H9 (cell line): ENCODE measurements around the gene MYH11. TPM values are rescaled to one million over a fixed set of nuclear protein-coding genes. Genes with fewer than 3 reads are reported as not detected.

Experiments used
- DNase-seq: peaks from one replicate; pipeline ENCODE4 v3.0.0-alpha.2; 2017
- H2AFZ ChIP-seq: one replicate; pipeline ENCODE4 v1.6.1; 2013; ENCODE audit warnings: mild to moderate bottlenecking, low read length, control low read depth, moderate library complexity
- H2AK5ac ChIP-seq: 2 replicates; pipeline ENCODE4 v1.6.1; 2013; ENCODE audit warnings: low read length, control low read depth, mixed read lengths; ENCODE audit not compliant: insufficient read length
- H2BK120ac ChIP-seq: one replicate; pipeline ENCODE4 v1.6.1; 2013; ENCODE audit warnings: low read depth, mild to moderate bottlenecking, low read length, control low read depth, inconsistent platforms; ENCODE audit not compliant: poor library complexity, severe bottlenecking
- H2BK12ac ChIP-seq: 2 replicates; pipeline ENCODE4 v1.6.1; 2013; ENCODE audit warnings: low read length, control low read depth, mixed read lengths, low read depth; ENCODE audit not compliant: insufficient read length
- H2BK15ac ChIP-seq: 2 replicates; pipeline ENCODE4 v1.6.1; 2013; ENCODE audit warnings: low read depth, low read length, control low read depth
- H2BK20ac ChIP-seq: one replicate; pipeline ENCODE4 v1.6.1; 2013; ENCODE audit warnings: low read depth, mild to moderate bottlenecking, low read length, control low read depth, inconsistent platforms; ENCODE audit not compliant: poor library complexity, severe bottlenecking
- H2BK5ac ChIP-seq: 2 replicates; pipeline ENCODE4 v1.6.1; 2013; ENCODE audit warnings: low read length, control low read depth, mixed read lengths; ENCODE audit not compliant: insufficient read length
- H3K14ac ChIP-seq: 2 replicates; pipeline ENCODE4 v1.6.1; 2013; ENCODE audit warnings: low read length, control low read depth; ENCODE audit not compliant: insufficient read depth
- H3K18ac ChIP-seq: 2 replicates; pipeline ENCODE4 v1.6.1; 2013; ENCODE audit warnings: low read depth, mild to moderate bottlenecking, mixed read lengths, low read length, control low read depth; ENCODE audit not compliant: insufficient read length
- H3K23ac ChIP-seq: 2 replicates; pipeline ENCODE4 v1.6.1; 2013; ENCODE audit warnings: low read length, control low read depth, mixed read lengths, low read depth; ENCODE audit not compliant: insufficient read length
- H3K23me2 ChIP-seq: 2 replicates; pipeline ENCODE4 v1.6.1; 2013; ENCODE audit warnings: low read depth, mild to moderate bottlenecking, mixed read lengths, low read length, control low read depth; ENCODE audit not compliant: insufficient read length, poor library complexity, severe bottlenecking
- H3K27ac ChIP-seq: 2 replicates; pipeline ENCODE4 v1.5.1; 2013; ENCODE audit warnings: low read length, control low read depth, mixed read lengths, low read depth; ENCODE audit not compliant: insufficient read length
- H3K27me3 ChIP-seq: 2 replicates; pipeline ENCODE4 v1.6.1; 2013; ENCODE audit warnings: low read length, control low read depth, inconsistent platforms; ENCODE audit not compliant: insufficient read depth
- H3K4ac ChIP-seq: 2 replicates; pipeline ENCODE4 v1.6.1; 2013; ENCODE audit warnings: low read depth, mild to moderate bottlenecking, control low read depth, inconsistent platforms, low read length, moderate library complexity
- H3K4me1 ChIP-seq: 2 replicates; pipeline ENCODE4 v1.6.1; 2013; ENCODE audit warnings: low read length, control low read depth, inconsistent platforms; ENCODE audit not compliant: insufficient read depth
- H3K4me2 ChIP-seq: 2 replicates; pipeline ENCODE4 v1.6.1; 2013; ENCODE audit warnings: low read length, control low read depth, mixed read lengths; ENCODE audit not compliant: insufficient read length, insufficient read depth
- H3K56ac ChIP-seq: 2 replicates; pipeline ENCODE4 v1.6.1; 2013; ENCODE audit warnings: low read depth, mild to moderate bottlenecking, mixed read lengths, low read length, control low read depth; ENCODE audit not compliant: insufficient read length
- H3K79me1 ChIP-seq: 2 replicates; pipeline ENCODE4 v1.6.1; 2013; ENCODE audit warnings: low read depth, mild to moderate bottlenecking, moderate library complexity, low read length, control low read depth, inconsistent platforms; ENCODE audit not compliant: insufficient read depth, poor library complexity, severe bottlenecking
- H3K79me2 ChIP-seq: 2 replicates; pipeline ENCODE4 v1.6.1; 2013; ENCODE audit warnings: low read length, control low read depth, inconsistent platforms; ENCODE audit not compliant: insufficient read depth
- H3K9ac ChIP-seq: 2 replicates; pipeline ENCODE4 v1.6.1; 2013; ENCODE audit warnings: low read length, control low read depth, mixed read lengths; ENCODE audit not compliant: insufficient read length; ENCODE audit errors: extremely low read depth
- H3K9me3 ChIP-seq: one replicate; pipeline ENCODE4 v1.6.1; 2013; ENCODE audit warnings: low read depth, low read length, inconsistent platforms; ENCODE audit not compliant: control insufficient read depth
- H3T11ph ChIP-seq: one replicate; pipeline ENCODE4 v1.6.1; 2013; ENCODE audit warnings: mild to moderate bottlenecking, low read length, control low read depth, inconsistent platforms
- H4K20me1 ChIP-seq: one replicate; pipeline ENCODE4 v1.6.1; 2013; ENCODE audit not compliant: control insufficient read depth, insufficient read length, insufficient read depth
- H4K5ac ChIP-seq: 2 replicates; pipeline ENCODE4 v1.6.1; 2013; ENCODE audit warnings: low read depth, mild to moderate bottlenecking, mixed read lengths, low read length, control low read depth; ENCODE audit not compliant: insufficient read length
- H4K8ac ChIP-seq: replicated peaks from 2 replicates; pipeline ENCODE4 v1.6.1; 2013; ENCODE audit warnings: low read length, control low read depth, mixed read lengths, low read depth; ENCODE audit not compliant: insufficient read length
- H4K91ac ChIP-seq: 2 replicates; pipeline ENCODE4 v1.6.1; 2013; ENCODE audit warnings: low read depth, mild to moderate bottlenecking, moderate library complexity, mixed read lengths, low read length, control low read depth; ENCODE audit not compliant: insufficient read length
- H3K27ac Mint-ChIP-seq, 3 experiments: 2 replicates in 2 of 3; 3 replicates in 1 of 3; pipeline ENCODE4 v1.8.0; 2020 to 2021; ENCODE audit warnings: mixed read lengths in 3 of 3, mild to moderate bottlenecking in 1 of 3, moderate library complexity in 1 of 3
- H3K27me3 Mint-ChIP-seq: 2 replicates; pipeline ENCODE4 v1.8.0; 2021; ENCODE audit warnings: low read depth, mild to moderate bottlenecking, moderate library complexity, mixed read lengths
- H3K36me3 Mint-ChIP-seq, 3 experiments: 2 replicates in 2 of 3; 3 replicates in 1 of 3; pipeline ENCODE4 v1.8.0; 2020 to 2021; ENCODE audit warnings: low read depth in 3 of 3, mixed read lengths in 3 of 3; ENCODE audit not compliant: insufficient read depth in 1 of 3
- H3K4me1 Mint-ChIP-seq, 2 experiments: 2 replicates each; pipeline ENCODE4 v1.8.0; 2020; ENCODE audit warnings: mixed read lengths in 2 of 2
- H3K4me3 Mint-ChIP-seq, 2 experiments: 2 replicates in 1 of 2; 3 replicates in 1 of 2; pipeline ENCODE4 v1.8.0; 2020 to 2021; ENCODE audit warnings: mild to moderate bottlenecking in 2 of 2, mixed read lengths in 2 of 2, moderate library complexity in 1 of 2
- H3K9me3 Mint-ChIP-seq, 2 experiments: 2 replicates in 1 of 2; 3 replicates in 1 of 2; pipeline ENCODE4 v1.8.0; 2020; ENCODE audit warnings: mild to moderate bottlenecking in 2 of 2, mixed read lengths in 2 of 2, moderate library complexity in 1 of 2
- WGBS: extraction: QIAGEN DNeasy Blood & Tissue Kit; methylation state at CpG from one replicate; pipeline ENCODE4 v1.1.7; 2013; ENCODE audit warnings: missing lambda C conversion rate, low lambda C conversion rate, mixed read lengths; ENCODE audit not compliant: insufficient read length; ENCODE audit errors: extremely low coverage; 5-methylcytosine and 5-hydroxymethylcytosine counted together
- total RNA-seq: library from RNA; stranded (reverse); gene quantifications from 2 replicates; pipeline ENCODE4 v1.2.1, GENCODE V29; 2021
- TF ChIP-seq, protein P1 (sequence below): fragments of 200-600 bp; sonication (generic); conservative IDR thresholded peaks from 3 replicates; pipeline ENCODE4 v1.8.0; 2021; ENCODE audit warnings: antibody characterized with exemption, mild to moderate bottlenecking

Gene MYH11
- total RNA-seq, 1 experiment from 2014 or later, result 0.42 TPM

DNA sequence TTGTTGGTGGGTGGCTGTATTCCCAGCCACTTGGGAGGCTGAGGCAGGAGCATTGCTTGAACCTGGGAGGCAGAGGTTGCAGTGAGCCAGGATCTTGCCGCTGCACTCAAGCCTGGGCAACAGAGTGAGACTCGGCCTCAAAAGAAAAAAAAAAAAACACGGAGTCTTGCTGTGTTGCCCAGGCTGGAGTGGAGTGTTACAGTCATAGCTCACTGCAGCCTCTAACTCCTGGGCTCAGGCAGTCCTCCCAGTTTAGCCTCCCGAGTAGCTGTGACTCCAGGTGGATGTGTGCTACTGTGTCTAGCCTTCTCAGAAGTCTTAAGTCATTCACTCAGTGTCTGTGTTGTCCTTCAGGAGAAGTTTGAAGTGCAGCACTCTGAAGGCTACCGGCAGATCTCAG lies 179.4 kb downstream of the MYH11 start:
- TF ChIP-seq, protein P1, sequence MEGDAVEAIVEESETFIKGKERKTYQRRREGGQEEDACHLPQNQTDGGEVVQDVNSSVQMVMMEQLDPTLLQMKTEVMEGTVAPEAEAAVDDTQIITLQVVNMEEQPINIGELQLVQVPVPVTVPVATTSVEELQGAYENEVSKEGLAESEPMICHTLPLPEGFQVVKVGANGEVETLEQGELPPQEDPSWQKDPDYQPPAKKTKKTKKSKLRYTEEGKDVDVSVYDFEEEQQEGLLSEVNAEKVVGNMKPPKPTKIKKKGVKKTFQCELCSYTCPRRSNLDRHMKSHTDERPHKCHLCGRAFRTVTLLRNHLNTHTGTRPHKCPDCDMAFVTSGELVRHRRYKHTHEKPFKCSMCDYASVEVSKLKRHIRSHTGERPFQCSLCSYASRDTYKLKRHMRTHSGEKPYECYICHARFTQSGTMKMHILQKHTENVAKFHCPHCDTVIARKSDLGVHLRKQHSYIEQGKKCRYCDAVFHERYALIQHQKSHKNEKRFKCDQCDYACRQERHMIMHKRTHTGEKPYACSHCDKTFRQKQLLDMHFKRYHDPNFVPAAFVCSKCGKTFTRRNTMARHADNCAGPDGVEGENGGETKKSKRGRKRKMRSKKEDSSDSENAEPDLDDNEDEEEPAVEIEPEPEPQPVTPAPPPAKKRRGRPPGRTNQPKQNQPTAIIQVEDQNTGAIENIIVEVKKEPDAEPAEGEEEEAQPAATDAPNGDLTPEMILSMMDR, result no peak
- H2BK20ac ChIP-seq, result no peak overlapping the region
- no peaks in the 10 kb centered on the region for H4K20me1 ChIP-seq
- no peak overlapping the region for H3K23ac ChIP-seq
- no peak overlapping the region for H2BK12ac ChIP-seq
- no peaks in the 10 kb centered on the region for H3K79me1 ChIP-seq
- Mint-ChIP-seq H3K36me3 (peaks cover 15 to 40% (median 35%) of the 10 kb centered on the region in 3 experiments), H3K9me3 (no peaks in the 10 kb centered on the region), H3K4me1 (peaks cover 0 to 2% of the 10 kb centered on the region in 2 experiments; a peak in 2 of 4 replicates), H3K27ac (peak overlapping the region in 1 of 3 experiments; percentile 11; a peak in 1 of 7 replicates), H3K27me3 (no peaks in the 10 kb centered on the region), H3K4me3 (no peak overlapping the region)
- H2AFZ ChIP-seq, result no peak overlapping the region
- no peak overlapping the region for H3K27ac ChIP-seq
- no peak overlapping the region for H3T11ph ChIP-seq
- H4K8ac ChIP-seq, result no peak overlapping the region
- no peak overlapping the region for H4K5ac ChIP-seq
- no peak overlapping the region for H2BK120ac ChIP-seq
- H3K79me2 ChIP-seq, result no peaks in the 10 kb centered on the region
- no peak overlapping the region for H3K4me2 ChIP-seq
- H3K14ac ChIP-seq, result no peak overlapping the region
- H4K91ac ChIP-seq, result no peak overlapping the region
- no peaks in the 10 kb centered on the region for H3K4me1 ChIP-seq
- H2BK5ac ChIP-seq, result no peak overlapping the region
- WGBS, result no CpG with 5 or more reads among the region's 5 CpGs
- no peak overlapping the region for H3K56ac ChIP-seq
- no peak overlapping the region for H2BK15ac ChIP-seq
- H2AK5ac ChIP-seq, result no peak overlapping the region
- no peak for DNase-seq
- H3K27me3 ChIP-seq, result no peaks in the 10 kb centered on the region
- no peak overlapping the region for H3K4ac ChIP-seq
- no peak overlapping the region for H3K18ac ChIP-seq
- H3K9ac ChIP-seq, result no peak overlapping the region
- H3K23me2 ChIP-seq, result no peaks in the 10 kb centered on the region
- H3K9me3 ChIP-seq, result no peaks in the 10 kb centered on the region
